K562 (cell line): ENCODE results near the gene GRB2. TPM values are rescaled to one million over a fixed set of nuclear protein-coding genes. Genes with fewer than 3 reads are reported as not detected.

Source experiments
- CCNT2 ChIP-seq: IDR thresholded peaks from 2 replicates; pipeline ENCODE4 v1.6.1; 2011; ENCODE audit warnings: borderline replicate concordance, low read depth, mild to moderate bottlenecking, moderate library complexity, mixed read lengths, low read length; ENCODE audit not compliant: insufficient read length; ENCODE audit errors: extremely low read depth
- CREB5 ChIP-seq: fragments of 250-450 bp; sonication (Bioruptor Pico); IDR thresholded peaks from 2 replicates; pipeline ENCODE4 v1.5.0; 2020; ENCODE audit warnings: mild to moderate bottlenecking
- FOSL1 ChIP-seq: fragments of 200-800 bp; sonication (Bioruptor generic); conservative IDR thresholded peaks from 2 replicates; pipeline ENCODE4 v1.6.1; 2016; ENCODE audit warnings: missing genetic modification characterization, missing compliant biosample characterization
- GTF2B ChIP-seq: IDR thresholded peaks from 2 replicates; pipeline ENCODE4 v1.6.1; 2011; ENCODE audit not compliant: insufficient read length; ENCODE audit errors: extremely low read depth
- HNRNPK ChIP-seq: fragments of 200-400 bp; formaldehyde crosslinking; IDR thresholded peaks from one replicate; pipeline ENCODE4 v1.6.1; 2018; ENCODE audit warnings: mild to moderate bottlenecking, low read depth, low read length; ENCODE audit not compliant: poor library complexity, severe bottlenecking
- KAT8 ChIP-seq: fragments of 450-650 bp; IDR thresholded peaks from 2 replicates; pipeline ENCODE4 v1.6.1; 2016; ENCODE audit warnings: low read depth, mild to moderate bottlenecking
- POLR3A ChIP-seq: IDR thresholded peaks from 2 replicates; pipeline ENCODE4 v1.6.1; 2011; ENCODE audit warnings: borderline replicate concordance, mild to moderate bottlenecking, moderate library complexity; ENCODE audit not compliant: insufficient read length, insufficient read depth; ENCODE audit errors: extremely low read depth
- POU5F1 ChIP-seq: fragments of 150-350 bp; IDR thresholded peaks from 2 replicates; pipeline ENCODE4 v1.6.1; 2014; ENCODE audit warnings: borderline replicate concordance, low read length, low read depth, mild to moderate bottlenecking; ENCODE audit not compliant: partially characterized antibody
- PURB ChIP-seq: sonication (generic); formaldehyde crosslinking; IDR thresholded peaks from 2 replicates; pipeline ENCODE4 v1.9.0; 2021; ENCODE audit warnings: low read depth, mild to moderate bottlenecking, missing genetic modification reagents
- RBFOX2 ChIP-seq: fragments of 200-400 bp; formaldehyde crosslinking; IDR thresholded peaks from 2 replicates; pipeline ENCODE4 v1.6.1; 2017; ENCODE audit warnings: low read depth, mild to moderate bottlenecking, low read length, moderate library complexity
- YY1 ChIP-seq, 3 experiments: IDR thresholded peaks; 2 replicates each; pipeline ENCODE4 v1.6.1; 2011; ENCODE audit warnings: low read length in 2 of 3, mild to moderate bottlenecking in 2 of 3, moderate library complexity in 2 of 3, borderline replicate concordance in 1 of 3, control low read depth in 1 of 3, low read depth in 1 of 3; ENCODE audit not compliant: insufficient read depth in 3 of 3, insufficient replicate concordance in 2 of 3, control insufficient read depth in 1 of 3, insufficient read length in 1 of 3; ENCODE audit errors: extremely low read depth in 1 of 3
- ZNF518B ChIP-seq: fragments of 250-450 bp; sonication (Bioruptor Pico); IDR thresholded peaks from 2 replicates; pipeline ENCODE4 v1.5.0; 2021; ENCODE audit warnings: mild to moderate bottlenecking, moderate library complexity
- polyA plus RNA-seq, 8 experiments: library from polyadenylated mRNA; depleted of rRNA in 4 of 8; stranded (reverse) in 5 of 8; unstranded in 3 of 8; fragments of >200 nt; fragmentation: Nextera tagmentation in 2 of 8; fragmentation: Illumina TruSeq in 1 of 8; extraction: Ambion mirVana in 2 of 8; extraction: Trizol in 1 of 8; gene quantifications; 2 replicates each; pipeline versions ENCODE4 v1.2.1 to v1.2.3, GENCODE V29; 2011 to 2014; ENCODE audit warnings: inconsistent platforms in 1 of 8, missing spikeins in 1 of 8
- total RNA-seq, 7 experiments: library from RNA; depleted of rRNA in 6 of 7; stranded (reverse); fragments of >200 nt in 6 of 7; fragmentation: Illumina TruSeq in 2 of 7; extraction: Trizol in 2 of 7; gene quantifications; 2 replicates each; pipeline versions ENCODE4 v1.2.1 to v1.2.3, GENCODE V29; 2011 to 2021; ENCODE audit warnings: low replicate concordance in 1 of 7
- TF ChIP-seq, protein P1 (sequence below): fragments of 250-450 bp; sonication (Bioruptor Pico); IDR thresholded peaks from 2 replicates; pipeline ENCODE4 v1.4.0; 2020; ENCODE audit warnings: borderline replicate concordance
- TF ChIP-seq, protein P2 (sequence below), 2 experiments: IDR thresholded peaks; 2 replicates each; pipeline ENCODE4 v1.6.1; 2012; ENCODE audit warnings: improper control_type of control experiment in 2 of 2, low read depth in 2 of 2, low read length in 2 of 2, borderline replicate concordance in 1 of 2

Gene GRB2
- total and polyA plus RNA-seq, 9 of the 15 experiments (the other 6 are each of a cell fraction or from before 2014, with no cell fraction given): 57.2 to 136 (median 84.8) TPM

GRCh38 chr17:75405365-75406221 lies at the start of gene GRB2 (continued):
- TF ChIP-seq CREB5 (no peak), FOSL1 (tag) (peak; percentile 8; the same call in 1 of the 2 replicates), ZNF518B (CRISPR knock-in tag) (no peak), CCNT2 (peak; percentile 67), PURB (CRISPR knock-in tag) (no peak), YY1 (IDR thresholded peaks at IDR 0.05; ENCODE audit: borderline replicate concordance in 1 of 3, control insufficient read depth in 1 of 3, extremely low read depth in 1 of 3, insufficient read depth in 3 of 3, insufficient read length in 1 of 3, insufficient replicate concordance in 2 of 3, low read depth in 1 of 3, low read length in 2 of 3) (peak in 2 of 3 experiments; percentile 68), HNRNPK (no peak), GTF2B (no peak), RBFOX2 (peak; percentile 94), POU5F1 (peak; percentile 56), KAT8 (no peak), POLR3A (no peak)
- TF ChIP-seq, protein P1, sequence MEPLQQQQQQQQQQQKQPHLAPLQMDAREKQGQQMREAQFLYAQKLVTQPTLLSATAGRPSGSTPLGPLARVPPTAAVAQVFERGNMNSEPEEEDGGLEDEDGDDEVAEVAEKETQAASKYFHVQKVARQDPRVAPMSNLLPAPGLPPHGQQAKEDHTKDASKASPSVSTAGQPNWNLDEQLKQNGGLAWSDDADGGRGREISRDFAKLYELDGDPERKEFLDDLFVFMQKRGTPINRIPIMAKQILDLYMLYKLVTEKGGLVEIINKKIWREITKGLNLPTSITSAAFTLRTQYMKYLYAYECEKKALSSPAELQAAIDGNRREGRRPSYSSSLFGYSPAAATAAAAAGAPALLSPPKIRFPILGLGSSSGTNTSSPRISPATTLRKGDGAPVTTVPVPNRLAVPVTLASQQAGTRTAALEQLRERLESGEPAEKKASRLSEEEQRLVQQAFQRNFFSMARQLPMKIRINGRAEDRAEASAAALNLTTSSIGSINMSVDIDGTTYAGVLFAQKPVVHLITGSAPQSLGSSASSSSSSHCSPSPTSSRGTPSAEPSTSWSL (CRISPR knock-in tag): no peak
- TF ChIP-seq, protein P2, sequence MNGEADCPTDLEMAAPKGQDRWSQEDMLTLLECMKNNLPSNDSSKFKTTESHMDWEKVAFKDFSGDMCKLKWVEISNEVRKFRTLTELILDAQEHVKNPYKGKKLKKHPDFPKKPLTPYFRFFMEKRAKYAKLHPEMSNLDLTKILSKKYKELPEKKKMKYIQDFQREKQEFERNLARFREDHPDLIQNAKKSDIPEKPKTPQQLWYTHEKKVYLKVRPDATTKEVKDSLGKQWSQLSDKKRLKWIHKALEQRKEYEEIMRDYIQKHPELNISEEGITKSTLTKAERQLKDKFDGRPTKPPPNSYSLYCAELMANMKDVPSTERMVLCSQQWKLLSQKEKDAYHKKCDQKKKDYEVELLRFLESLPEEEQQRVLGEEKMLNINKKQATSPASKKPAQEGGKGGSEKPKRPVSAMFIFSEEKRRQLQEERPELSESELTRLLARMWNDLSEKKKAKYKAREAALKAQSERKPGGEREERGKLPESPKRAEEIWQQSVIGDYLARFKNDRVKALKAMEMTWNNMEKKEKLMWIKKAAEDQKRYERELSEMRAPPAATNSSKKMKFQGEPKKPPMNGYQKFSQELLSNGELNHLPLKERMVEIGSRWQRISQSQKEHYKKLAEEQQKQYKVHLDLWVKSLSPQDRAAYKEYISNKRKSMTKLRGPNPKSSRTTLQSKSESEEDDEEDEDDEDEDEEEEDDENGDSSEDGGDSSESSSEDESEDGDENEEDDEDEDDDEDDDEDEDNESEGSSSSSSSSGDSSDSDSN (IDR thresholded peaks at IDR 0.05; ENCODE audit: borderline replicate concordance in 1 of 2, low read depth in 2 of 2, low read length in 2 of 2): peak in 1 of 2 experiments; percentile 18; a peak in 1 of 4 replicates
